HG03571 (cell line): ENCODE measurements around the gene DGKB.

ENCODE experiments used
- ATAC-seq: cut with Tn5 transposase; IDR thresholded peaks from one replicate; pipeline ENCODE4 v1.9.1; 2021; ENCODE audit not compliant: unreplicated experiment

The DGKB gene

GRCh38 chr7:14600766-14601367 lies 301.7 kb downstream of the DGKB start:
- ATAC-seq: no peak

DNA sequence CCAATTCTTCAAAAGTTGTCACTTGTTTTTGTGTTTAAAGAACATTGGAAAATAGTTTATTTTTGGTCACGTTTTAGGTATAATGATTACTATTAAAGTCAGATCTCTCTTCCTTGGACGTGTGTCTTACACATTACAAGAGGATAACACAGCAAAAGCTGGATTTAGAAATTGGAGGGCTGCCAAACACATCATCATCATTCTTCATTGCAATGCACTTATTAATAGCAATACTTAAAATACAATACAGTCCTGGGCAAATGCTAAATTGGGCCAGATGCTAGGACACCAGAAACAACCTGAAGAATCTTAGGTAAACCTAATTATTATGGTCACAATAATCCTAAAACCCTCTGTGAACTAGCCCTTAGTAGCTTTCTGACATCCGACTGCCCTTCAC lies 303.6 kb downstream of the DGKB start:
- no peak for ATAC-seq

- ATAC-seq: no peak
Observed at GRCh38 chr7:14596421-14596820, 306.1 kb downstream of the DGKB start.

GRCh38 chr7:14590206-14590605 lies 312.3 kb downstream of the DGKB start:
- no peak for ATAC-seq

DNA sequence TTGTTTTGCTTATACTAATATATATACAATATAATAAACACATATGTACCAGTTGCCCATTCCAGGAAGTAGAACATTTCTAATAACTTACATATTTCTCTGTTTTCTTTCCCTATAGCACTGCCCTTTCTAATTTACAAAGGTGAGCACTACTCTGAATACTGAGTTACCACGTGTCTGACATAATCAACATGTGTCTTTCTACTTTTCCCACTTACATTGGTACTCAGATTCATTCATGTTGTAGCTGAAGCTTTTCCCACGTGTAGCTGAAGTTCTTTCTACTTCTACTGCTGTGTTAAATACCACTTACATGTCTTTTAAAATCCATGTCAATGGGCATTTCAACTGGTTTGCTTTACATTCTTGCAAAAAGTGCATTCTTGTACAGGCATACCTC lies 317.3 kb downstream of the DGKB start:
- no peak for ATAC-seq

- no peak for ATAC-seq
Observed at GRCh38 chr7:14583518-14583917, 319.0 kb downstream of the DGKB start.

DNA sequence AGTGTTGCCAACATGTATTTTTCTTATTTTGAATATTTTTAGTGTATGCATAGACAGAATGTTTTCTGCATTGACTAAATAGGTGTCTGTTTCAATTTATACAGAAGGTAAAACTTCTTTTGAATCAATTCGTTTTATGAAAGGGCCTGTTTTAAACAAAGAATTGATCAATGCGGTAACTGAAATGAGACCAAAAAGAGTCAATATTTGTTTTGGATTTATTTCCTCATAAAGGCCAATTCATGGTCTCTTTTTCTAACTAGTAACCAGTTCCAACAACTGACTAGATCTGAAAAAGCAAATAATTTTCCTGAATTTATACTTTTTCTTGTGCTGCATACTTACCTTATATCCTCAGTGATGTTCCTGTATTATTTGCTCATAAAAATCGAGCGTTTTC lies 320.5 kb downstream of the DGKB start:
- no peak for ATAC-seq

DNA sequence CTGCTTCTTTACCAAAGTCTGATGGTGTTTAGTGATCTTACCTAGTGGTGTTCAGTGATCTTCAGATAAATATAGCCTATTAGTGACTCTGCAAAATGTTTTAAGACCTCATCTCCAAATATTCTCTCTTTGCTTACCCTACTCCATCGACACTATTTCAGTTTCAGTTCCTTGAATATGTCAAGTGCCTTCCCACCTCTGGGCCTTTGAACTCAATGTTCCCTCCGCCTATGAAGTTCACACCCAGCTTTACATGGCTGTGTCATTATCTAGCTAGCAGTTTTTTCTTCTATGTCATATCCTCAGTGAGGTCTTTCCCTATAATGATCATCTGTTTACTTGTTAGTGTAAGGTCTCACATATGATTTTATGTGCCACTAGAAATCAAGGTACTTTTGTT lies 322.6 kb downstream of the DGKB start:
- ATAC-seq: no peak

DNA sequence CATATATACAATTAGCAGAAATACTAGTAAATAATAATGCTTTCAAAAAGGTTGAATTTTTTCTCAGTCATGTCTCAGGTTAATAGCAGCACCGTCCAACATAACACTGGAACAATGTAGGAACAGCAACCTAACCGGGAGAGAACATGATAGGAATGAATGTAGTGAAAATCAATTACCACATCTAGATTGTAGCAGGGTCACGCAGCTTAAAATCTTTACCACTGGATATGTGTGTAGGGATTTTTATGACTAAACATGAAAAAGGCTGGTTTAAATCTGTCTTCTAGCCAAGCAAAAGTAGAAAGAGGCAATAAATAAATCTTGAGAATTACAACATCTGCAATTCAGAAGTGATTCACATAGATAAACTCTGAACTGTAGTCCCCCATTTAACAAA lies 326.0 kb downstream of the DGKB start:
- no peak for ATAC-seq

DNA sequence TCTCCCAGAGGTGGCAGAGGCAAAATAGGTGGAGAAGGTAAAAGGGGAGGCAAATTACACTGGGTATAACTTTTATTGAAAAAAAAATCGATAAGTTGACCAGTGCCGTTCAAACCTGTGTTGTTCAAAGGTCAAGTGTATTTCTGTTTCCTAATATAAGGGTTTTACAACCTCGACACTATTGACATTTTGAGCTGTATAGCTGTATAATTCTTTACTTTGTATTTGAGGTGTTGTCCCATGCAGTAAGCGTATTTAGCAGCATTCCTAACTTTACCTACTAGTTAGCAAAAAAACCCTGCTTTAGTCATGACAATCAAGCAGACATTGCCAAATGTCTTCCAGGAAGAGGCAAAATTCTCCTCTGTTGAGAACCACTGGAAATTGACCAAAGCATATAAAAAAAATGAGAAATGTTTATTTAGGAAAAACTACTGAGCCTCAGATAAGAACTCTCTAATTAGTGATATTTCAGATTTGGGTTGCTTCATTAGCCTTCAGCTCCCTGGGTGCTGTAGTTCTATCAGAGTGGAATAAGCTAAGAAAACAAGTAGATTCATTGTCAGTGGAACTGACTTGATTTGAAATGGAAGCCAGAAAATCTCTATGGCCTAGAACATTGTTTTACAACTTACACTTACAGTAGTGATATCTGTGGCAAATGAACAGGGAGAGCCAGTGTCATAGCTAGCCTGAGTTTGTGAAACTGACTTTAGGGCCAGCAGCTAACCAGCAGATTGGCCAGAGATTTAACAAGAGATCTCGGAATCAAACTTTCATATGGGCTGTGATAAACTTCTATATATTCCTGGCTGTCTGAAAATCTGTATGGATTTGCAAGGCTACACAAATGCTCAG lies 331.6 kb downstream of the DGKB start:
- no peak for ATAC-seq

DNA sequence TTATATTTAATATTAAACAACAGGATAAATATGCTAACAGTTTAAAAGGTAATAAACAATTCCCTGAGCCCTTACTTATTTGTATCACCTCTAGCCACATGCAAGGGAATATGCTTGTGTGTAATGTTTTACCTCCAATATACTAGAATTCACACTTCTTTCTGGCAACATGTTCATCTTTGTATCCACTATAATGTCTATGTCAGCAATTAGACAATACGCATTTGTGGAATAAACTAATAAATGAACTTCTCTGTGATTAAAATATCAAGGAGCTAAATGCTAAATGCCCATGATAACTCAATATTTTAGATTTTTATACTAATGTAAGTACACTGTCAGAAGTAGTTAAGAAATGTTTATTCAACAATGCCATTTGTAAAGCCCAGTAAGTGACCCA lies 350.5 kb downstream of the DGKB start:
- ATAC-seq: no peak

DNA sequence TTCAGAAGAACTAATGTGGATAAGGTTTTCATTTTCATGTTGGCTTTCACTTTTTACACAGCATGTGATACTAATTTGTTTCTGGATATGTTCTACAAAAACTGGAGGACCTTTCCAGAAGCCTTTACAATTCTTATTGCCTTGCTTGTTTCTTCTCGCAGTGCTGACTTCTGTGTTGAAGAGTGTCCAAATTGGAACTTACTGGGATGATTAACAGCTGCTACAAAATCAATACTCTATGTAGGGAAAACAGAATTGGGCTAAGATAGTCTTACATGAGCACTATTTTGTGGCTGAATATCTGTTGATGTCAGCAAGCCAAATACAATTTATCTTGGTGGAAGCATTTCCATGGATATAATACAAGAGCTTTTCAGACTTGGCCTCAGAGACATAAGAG lies 351.2 kb downstream of the DGKB start:
- ATAC-seq: no peak

- ATAC-seq: no peak
Observed at GRCh38 chr7:14542624-14543023, 359.9 kb downstream of the DGKB start.

- ATAC-seq: no peak
Observed at GRCh38 chr7:14521183-14521582, 381.4 kb downstream of the DGKB start.

DNA sequence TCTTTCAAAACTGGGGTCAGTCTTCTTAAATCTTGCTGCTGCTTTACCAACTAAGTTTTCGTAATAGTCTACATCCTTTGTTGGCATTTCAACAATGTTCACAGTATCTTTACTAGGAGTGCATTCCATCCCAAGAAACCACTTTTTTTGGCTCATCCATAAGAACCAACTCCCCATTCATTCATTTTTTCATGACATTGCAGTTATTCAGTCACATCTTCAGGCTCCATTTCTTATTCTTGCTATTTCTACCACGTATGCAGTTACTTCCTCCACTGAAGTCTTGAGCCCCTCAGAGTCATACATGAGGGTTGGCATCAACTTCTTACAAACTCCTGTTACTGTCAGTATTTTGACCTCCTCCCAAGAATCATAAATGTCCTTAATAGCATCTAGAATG lies 392.3 kb downstream of the DGKB start:
- no peak for ATAC-seq

DNA sequence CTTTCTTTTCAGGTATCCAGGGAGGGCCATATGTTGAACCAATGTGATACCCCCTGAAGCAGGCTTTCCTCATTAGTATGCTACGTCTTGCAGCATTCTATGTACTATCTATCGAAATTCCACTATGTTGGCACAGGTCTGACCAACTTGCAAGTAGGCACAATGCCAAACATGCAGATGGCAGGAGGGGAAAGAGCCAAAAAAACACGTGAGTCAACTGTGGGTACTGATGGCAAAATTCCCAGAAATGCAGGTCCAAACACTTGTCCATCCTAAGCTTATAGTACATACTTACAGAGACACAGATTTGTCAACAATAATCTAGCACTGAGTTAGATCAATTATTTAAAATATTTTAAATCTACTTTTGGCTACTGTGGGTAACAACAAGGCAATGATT lies 394.9 kb downstream of the DGKB start:
- ATAC-seq: no peak

GRCh38 chr7:14505906-14506305 lies 396.6 kb downstream of the DGKB start:
- no peak for ATAC-seq

GRCh38 chr7:14504134-14504533 lies 398.4 kb downstream of the DGKB start:
- no peak for ATAC-seq

- ATAC-seq: no peak
Observed at GRCh38 chr7:14503623-14504022, 398.9 kb downstream of the DGKB start.

DNA sequence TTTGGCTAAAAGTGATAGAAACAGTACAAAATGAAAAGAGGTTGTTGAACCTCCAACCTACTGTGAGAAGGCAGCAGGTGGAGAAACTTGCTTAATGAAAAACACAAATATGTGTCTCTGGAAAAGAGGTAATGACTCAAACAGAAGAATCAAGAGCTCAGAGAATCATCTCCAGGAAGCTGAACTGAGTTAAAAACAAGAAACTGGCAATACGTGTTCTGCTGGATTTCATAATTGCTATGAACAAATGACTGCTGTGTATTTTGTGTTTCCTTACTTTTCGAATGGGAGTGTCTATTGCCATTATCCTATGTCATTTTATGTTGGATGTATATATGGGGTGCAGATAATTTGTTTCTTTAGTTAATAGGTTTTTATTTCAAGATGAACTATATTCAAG lies 401.1 kb downstream of the DGKB start:
- ATAC-seq: no peak

DNA sequence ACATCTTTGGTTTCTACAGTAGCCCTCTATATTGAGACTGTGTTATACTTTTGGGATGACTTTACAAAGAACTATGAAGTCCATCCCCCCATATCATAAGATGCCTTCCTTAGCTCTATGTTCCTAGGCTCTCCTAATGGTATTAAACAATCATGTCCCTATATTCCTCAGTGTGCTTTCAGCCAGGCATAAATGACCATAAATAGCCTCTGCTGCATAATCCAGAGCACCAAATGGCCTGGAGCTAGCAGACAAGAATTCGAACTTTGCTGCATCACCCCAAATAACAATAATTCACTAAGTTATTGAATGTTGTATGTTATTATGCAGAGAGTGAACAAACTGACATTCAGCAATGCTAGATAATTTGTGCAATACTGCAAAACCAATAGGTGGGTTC lies 405.2 kb downstream of the DGKB start:
- ATAC-seq: no peak

DNA sequence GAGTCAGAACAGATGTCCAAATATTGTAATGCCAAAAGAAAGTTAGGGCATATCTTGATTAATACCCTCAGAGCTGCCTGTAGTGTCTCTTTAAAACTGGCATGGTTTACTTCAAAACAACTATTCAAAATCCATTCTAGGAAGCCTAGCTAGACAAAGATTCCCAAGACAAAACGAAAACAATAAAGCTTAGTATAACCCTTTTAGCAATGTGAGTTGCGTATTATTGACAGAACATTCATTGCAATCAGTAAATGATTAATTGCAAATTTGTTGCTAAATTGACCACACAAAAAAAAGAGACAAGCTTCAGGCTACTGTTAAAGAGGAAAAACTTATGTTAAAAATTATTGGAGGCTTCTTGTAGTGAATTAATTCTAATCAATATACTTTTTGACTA lies 406.9 kb downstream of the DGKB start:
- ATAC-seq: no peak
